Osteoblast (primary cell): Measurements from ENCODE around the gene MC1R. TPM values are rescaled to one million over a fixed set of nuclear protein-coding genes. Genes with fewer than 3 reads are reported as not detected.
A peak's percentile ranks its signal among the peaks of the same experiment; 100 is the strongest.

Experiments used
- DNase-seq: peaks from one replicate; pipeline ENCODE4 v3.0.0; 2011; ENCODE audit warnings: low spot score, mixed read lengths; ENCODE audit not compliant: insufficient read length; ENCODE audit errors: missing footprints
- H2AFZ ChIP-seq: 2 replicates; pipeline ENCODE4 v1.6.0; 2011; ENCODE audit warnings: mild to moderate bottlenecking, low read length
- H3K27ac ChIP-seq: 2 replicates; pipeline ENCODE4 v1.5.1; 2011; ENCODE audit warnings: mild to moderate bottlenecking, low read depth, low read length, moderate library complexity
- H3K27me3 ChIP-seq: 2 replicates; pipeline ENCODE4 v1.6.0; 2012; ENCODE audit warnings: mild to moderate bottlenecking, control low read depth, inconsistent platforms, low read length, moderate library complexity; ENCODE audit not compliant: insufficient read depth
- H3K36me3 ChIP-seq: 2 replicates; pipeline ENCODE4 v1.5.1; 2011; ENCODE audit warnings: mild to moderate bottlenecking, low read length, control low read depth, moderate library complexity; ENCODE audit not compliant: insufficient read depth
- H3K4me1 ChIP-seq: 2 replicates; pipeline ENCODE4 v1.5.1; 2011; ENCODE audit warnings: mild to moderate bottlenecking, low read length, control low read depth, moderate library complexity; ENCODE audit not compliant: insufficient read depth
- H3K4me2 ChIP-seq: 2 replicates; pipeline ENCODE4 v1.6.0; 2011; ENCODE audit warnings: mild to moderate bottlenecking, low read length; ENCODE audit not compliant: insufficient read depth
- H3K4me3 ChIP-seq: fragments of 200-600 bp; sonication (generic); 3 replicates; pipeline ENCODE4 v1.5.1; 2012; ENCODE audit warnings: mild to moderate bottlenecking, low read length, inconsistent platforms; ENCODE audit not compliant: insufficient read depth
- H3K79me2 ChIP-seq: 2 replicates; pipeline ENCODE4 v1.6.0; 2012; ENCODE audit warnings: mild to moderate bottlenecking, low read length, control low read depth, inconsistent platforms; ENCODE audit not compliant: insufficient read depth
- H3K9me3 ChIP-seq: 2 replicates; pipeline ENCODE4 v1.5.1; 2011; ENCODE audit warnings: low read depth, low read length, control low read depth
- H4K20me1 ChIP-seq: 2 replicates; pipeline ENCODE4 v1.6.0; 2012; ENCODE audit warnings: mild to moderate bottlenecking, low read length, control low read depth; ENCODE audit not compliant: insufficient read depth
- total RNA-seq: library from RNA; depleted of rRNA; stranded (reverse); fragments of >200 nt; gene quantifications from 2 replicates; pipeline ENCODE4 v1.2.3, GENCODE V29; 2012
- TF ChIP-seq, protein P1 (sequence below): IDR thresholded peaks from 2 replicates; pipeline ENCODE4 v1.5.1; 2011; ENCODE audit warnings: mild to moderate bottlenecking, low read depth, low read length, moderate library complexity; ENCODE audit errors: extremely low read depth

The MC1R gene
- total RNA-seq, 1 donor, result 5.1 TPM

- Histone ChIP-seq H3K4me2 (no peak overlapping the region), H4K20me1 (peaks cover 26% of the 10 kb centered on the region), H3K27ac (no peak overlapping the region), H3K9me3 (no peaks in the 10 kb centered on the region), H3K36me3 (peaks cover 69% of the 10 kb centered on the region), H3K27me3 (no peaks in the 10 kb centered on the region), H3K4me3 (no peak overlapping the region), H3K4me1 (peaks cover 3% of the 10 kb centered on the region), H2AFZ (no peak overlapping the region), H3K79me2 (no peaks in the 10 kb centered on the region)
- peak; percentile 86 for DNase-seq
- TF ChIP-seq, protein P1, sequence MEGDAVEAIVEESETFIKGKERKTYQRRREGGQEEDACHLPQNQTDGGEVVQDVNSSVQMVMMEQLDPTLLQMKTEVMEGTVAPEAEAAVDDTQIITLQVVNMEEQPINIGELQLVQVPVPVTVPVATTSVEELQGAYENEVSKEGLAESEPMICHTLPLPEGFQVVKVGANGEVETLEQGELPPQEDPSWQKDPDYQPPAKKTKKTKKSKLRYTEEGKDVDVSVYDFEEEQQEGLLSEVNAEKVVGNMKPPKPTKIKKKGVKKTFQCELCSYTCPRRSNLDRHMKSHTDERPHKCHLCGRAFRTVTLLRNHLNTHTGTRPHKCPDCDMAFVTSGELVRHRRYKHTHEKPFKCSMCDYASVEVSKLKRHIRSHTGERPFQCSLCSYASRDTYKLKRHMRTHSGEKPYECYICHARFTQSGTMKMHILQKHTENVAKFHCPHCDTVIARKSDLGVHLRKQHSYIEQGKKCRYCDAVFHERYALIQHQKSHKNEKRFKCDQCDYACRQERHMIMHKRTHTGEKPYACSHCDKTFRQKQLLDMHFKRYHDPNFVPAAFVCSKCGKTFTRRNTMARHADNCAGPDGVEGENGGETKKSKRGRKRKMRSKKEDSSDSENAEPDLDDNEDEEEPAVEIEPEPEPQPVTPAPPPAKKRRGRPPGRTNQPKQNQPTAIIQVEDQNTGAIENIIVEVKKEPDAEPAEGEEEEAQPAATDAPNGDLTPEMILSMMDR, result no peak
Observed at GRCh38 chr16:89906140-89907025, 12.3 kb upstream of the MC1R start.

DNA sequence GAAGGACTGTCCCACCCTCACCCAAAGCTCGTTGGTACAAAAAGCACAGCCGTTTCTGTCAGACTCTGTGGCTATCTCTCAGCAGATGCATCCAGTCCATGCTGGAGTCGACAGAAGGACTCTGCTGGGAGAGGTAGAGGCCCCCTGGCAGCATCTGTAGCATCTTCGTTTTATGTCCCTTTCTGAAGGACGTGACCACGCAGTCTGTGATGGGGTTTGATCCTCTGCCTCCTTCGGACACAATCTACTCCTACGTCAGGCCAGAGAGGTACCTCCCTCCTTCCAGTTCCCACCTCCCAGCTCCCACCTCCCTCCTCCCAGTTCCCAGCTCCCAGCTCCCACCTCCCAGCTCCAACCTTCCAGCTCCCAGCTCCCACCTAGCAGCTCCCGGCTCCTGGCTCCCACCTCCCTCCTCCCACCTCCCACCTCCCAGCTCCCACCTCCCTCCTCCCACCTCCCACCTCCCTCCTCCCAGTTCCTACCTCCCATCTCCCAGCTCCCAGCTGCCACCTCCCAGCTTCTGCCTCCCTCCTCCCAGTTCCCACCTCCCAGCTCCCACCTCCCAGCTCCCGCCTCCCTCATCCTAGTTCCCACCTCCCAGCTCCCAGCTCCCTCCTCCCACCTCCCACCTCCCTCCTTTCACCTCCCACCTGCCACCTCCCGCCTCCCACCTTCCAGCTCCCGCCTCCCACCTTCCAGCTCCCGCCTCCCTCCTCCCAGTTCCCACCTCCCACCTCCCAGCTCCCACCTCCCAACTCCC lies 11.4 kb upstream of the MC1R start:
- no peaks in the 10 kb centered on the region for H3K9me3 ChIP-seq
- DNase-seq, result peak; percentile 87
- H3K27me3 ChIP-seq, result no peaks in the 10 kb centered on the region
- no peak overlapping the region for H2AFZ ChIP-seq
- no peaks in the 10 kb centered on the region for H3K79me2 ChIP-seq
- H3K4me1 ChIP-seq, result peaks cover 3% of the 10 kb centered on the region
- peaks cover 26% of the 10 kb centered on the region for H4K20me1 ChIP-seq
- no peak overlapping the region for H3K4me3 ChIP-seq
- peaks cover 74% of the 10 kb centered on the region for H3K36me3 ChIP-seq
- TF ChIP-seq, protein P1, result no peak
- H3K27ac ChIP-seq, result no peak overlapping the region
- no peak overlapping the region for H3K4me2 ChIP-seq

DNA sequence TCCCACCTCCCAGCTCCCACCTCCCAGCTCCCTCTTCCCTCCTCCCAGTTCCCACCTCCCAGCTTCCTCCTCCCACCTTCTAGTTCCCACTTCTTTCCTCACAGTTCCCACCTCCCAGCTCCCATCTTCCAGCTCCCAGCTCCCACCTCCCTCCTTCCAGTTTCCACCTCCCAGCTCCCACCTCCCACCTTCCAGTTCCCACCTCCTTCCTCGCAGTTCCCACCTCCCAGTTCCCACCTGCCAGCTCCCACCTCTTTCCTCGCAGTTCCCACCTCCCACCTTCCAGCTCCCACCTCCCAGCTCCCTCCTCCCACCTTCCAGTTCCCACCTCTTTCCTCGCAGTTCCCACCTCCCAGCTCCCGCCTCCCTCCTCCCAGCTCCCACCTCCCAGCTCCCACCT lies 10.4 kb upstream of the MC1R start:
- TF ChIP-seq, protein P1, result no peak
- Histone ChIP-seq H3K27me3 (no peaks in the 10 kb centered on the region), H3K79me2 (no peaks in the 10 kb centered on the region), H2AFZ (no peak overlapping the region), H4K20me1 (peaks cover 26% of the 10 kb centered on the region), H3K36me3 (peaks cover 75% of the 10 kb centered on the region), H3K4me1 (peaks cover 3% of the 10 kb centered on the region), H3K9me3 (no peaks in the 10 kb centered on the region), H3K27ac (no peak overlapping the region), H3K4me3 (no peak overlapping the region), H3K4me2 (no peak overlapping the region)
- DNase-seq, result peak; percentile 9
